Osteoblast (primary cell): ENCODE results near the gene OPN1SW. TPM values are rescaled to one million over a fixed set of nuclear protein-coding genes. Genes with fewer than 3 reads are reported as not detected.

Source experiments
- DNase-seq: peaks from one replicate; pipeline ENCODE4 v3.0.0; 2011; ENCODE audit warnings: low spot score, mixed read lengths; ENCODE audit not compliant: insufficient read length; ENCODE audit errors: missing footprints
- H2AFZ ChIP-seq: 2 replicates; pipeline ENCODE4 v1.6.0; 2011; ENCODE audit warnings: mild to moderate bottlenecking, low read length
- H3K27ac ChIP-seq: 2 replicates; pipeline ENCODE4 v1.5.1; 2011; ENCODE audit warnings: mild to moderate bottlenecking, low read depth, low read length, moderate library complexity
- H3K27me3 ChIP-seq: 2 replicates; pipeline ENCODE4 v1.6.0; 2012; ENCODE audit warnings: mild to moderate bottlenecking, control low read depth, inconsistent platforms, low read length, moderate library complexity; ENCODE audit not compliant: insufficient read depth
- H3K36me3 ChIP-seq: 2 replicates; pipeline ENCODE4 v1.5.1; 2011; ENCODE audit warnings: mild to moderate bottlenecking, low read length, control low read depth, moderate library complexity; ENCODE audit not compliant: insufficient read depth
- H3K4me1 ChIP-seq: 2 replicates; pipeline ENCODE4 v1.5.1; 2011; ENCODE audit warnings: mild to moderate bottlenecking, low read length, control low read depth, moderate library complexity; ENCODE audit not compliant: insufficient read depth
- H3K4me2 ChIP-seq: 2 replicates; pipeline ENCODE4 v1.6.0; 2011; ENCODE audit warnings: mild to moderate bottlenecking, low read length; ENCODE audit not compliant: insufficient read depth
- H3K4me3 ChIP-seq: fragments of 200-600 bp; sonication (generic); 3 replicates; pipeline ENCODE4 v1.5.1; 2012; ENCODE audit warnings: mild to moderate bottlenecking, low read length, inconsistent platforms; ENCODE audit not compliant: insufficient read depth
- H3K79me2 ChIP-seq: 2 replicates; pipeline ENCODE4 v1.6.0; 2012; ENCODE audit warnings: mild to moderate bottlenecking, low read length, control low read depth, inconsistent platforms; ENCODE audit not compliant: insufficient read depth
- H3K9me3 ChIP-seq: 2 replicates; pipeline ENCODE4 v1.5.1; 2011; ENCODE audit warnings: low read depth, low read length, control low read depth
- H4K20me1 ChIP-seq: 2 replicates; pipeline ENCODE4 v1.6.0; 2012; ENCODE audit warnings: mild to moderate bottlenecking, low read length, control low read depth; ENCODE audit not compliant: insufficient read depth
- total RNA-seq: library from RNA; depleted of rRNA; stranded (reverse); fragments of >200 nt; gene quantifications from 2 replicates; pipeline ENCODE4 v1.2.3, GENCODE V29; 2012
- TF ChIP-seq, protein P1 (sequence below): IDR thresholded peaks from 2 replicates; pipeline ENCODE4 v1.5.1; 2011; ENCODE audit warnings: mild to moderate bottlenecking, low read depth, low read length, moderate library complexity; ENCODE audit errors: extremely low read depth

OPN1SW gene
- total RNA-seq, 1 donor: not detected

DNA sequence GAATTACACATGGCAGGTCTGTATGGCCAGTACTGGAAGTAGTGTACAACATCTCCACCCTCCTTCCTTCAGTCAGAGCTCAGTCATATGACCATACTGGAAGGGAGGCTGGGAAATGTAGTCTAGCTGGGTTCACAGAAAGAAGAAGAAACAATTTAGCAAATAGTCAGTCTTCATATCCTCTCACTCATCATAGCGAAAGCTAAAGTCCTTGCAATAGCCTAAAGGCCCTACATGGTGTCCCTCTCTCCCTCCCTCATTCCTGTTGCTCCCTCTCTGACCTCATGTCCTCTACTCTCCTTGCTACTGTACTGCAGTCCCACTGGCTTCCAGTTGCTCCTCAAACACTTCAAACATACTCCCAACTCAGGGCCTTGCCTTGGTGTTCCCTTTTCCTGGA, 40.7 kb downstream of the OPN1SW start:
- no peak overlapping the region for H3K4me2 ChIP-seq
- no peaks in the 10 kb centered on the region for H3K27me3 ChIP-seq
- no peaks in the 10 kb centered on the region for H3K9me3 ChIP-seq
- TF ChIP-seq, protein P1, sequence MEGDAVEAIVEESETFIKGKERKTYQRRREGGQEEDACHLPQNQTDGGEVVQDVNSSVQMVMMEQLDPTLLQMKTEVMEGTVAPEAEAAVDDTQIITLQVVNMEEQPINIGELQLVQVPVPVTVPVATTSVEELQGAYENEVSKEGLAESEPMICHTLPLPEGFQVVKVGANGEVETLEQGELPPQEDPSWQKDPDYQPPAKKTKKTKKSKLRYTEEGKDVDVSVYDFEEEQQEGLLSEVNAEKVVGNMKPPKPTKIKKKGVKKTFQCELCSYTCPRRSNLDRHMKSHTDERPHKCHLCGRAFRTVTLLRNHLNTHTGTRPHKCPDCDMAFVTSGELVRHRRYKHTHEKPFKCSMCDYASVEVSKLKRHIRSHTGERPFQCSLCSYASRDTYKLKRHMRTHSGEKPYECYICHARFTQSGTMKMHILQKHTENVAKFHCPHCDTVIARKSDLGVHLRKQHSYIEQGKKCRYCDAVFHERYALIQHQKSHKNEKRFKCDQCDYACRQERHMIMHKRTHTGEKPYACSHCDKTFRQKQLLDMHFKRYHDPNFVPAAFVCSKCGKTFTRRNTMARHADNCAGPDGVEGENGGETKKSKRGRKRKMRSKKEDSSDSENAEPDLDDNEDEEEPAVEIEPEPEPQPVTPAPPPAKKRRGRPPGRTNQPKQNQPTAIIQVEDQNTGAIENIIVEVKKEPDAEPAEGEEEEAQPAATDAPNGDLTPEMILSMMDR: no peak
- H3K4me3 ChIP-seq: no peak overlapping the region
- peaks cover 16% of the 10 kb centered on the region for H3K4me1 ChIP-seq
- H4K20me1 ChIP-seq: peaks cover 6% of the 10 kb centered on the region
- H2AFZ ChIP-seq: no peak overlapping the region
- H3K27ac ChIP-seq: no peak overlapping the region
- H3K79me2 ChIP-seq: peaks cover 8% of the 10 kb centered on the region
- no peak for DNase-seq
- no peaks in the 10 kb centered on the region for H3K36me3 ChIP-seq

DNA sequence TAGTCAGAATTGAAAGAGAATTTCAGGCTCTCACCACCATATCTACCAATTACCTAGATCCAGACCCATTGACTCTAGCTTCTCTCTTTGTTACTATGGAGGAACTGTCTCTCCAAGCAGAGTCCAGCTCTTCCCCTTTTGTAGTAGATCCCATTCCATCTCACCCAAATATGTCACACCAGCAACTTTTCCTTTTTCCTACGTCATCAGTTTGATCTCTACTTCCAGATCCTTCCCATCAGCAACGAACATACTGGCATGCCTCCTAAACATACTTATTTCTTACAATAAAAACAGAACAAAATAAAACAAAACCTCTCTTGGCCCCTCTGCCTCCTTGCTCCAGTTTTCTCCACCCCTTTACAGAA, 42.3 kb downstream of the OPN1SW start:
- TF ChIP-seq, protein P1: no peak

DNA sequence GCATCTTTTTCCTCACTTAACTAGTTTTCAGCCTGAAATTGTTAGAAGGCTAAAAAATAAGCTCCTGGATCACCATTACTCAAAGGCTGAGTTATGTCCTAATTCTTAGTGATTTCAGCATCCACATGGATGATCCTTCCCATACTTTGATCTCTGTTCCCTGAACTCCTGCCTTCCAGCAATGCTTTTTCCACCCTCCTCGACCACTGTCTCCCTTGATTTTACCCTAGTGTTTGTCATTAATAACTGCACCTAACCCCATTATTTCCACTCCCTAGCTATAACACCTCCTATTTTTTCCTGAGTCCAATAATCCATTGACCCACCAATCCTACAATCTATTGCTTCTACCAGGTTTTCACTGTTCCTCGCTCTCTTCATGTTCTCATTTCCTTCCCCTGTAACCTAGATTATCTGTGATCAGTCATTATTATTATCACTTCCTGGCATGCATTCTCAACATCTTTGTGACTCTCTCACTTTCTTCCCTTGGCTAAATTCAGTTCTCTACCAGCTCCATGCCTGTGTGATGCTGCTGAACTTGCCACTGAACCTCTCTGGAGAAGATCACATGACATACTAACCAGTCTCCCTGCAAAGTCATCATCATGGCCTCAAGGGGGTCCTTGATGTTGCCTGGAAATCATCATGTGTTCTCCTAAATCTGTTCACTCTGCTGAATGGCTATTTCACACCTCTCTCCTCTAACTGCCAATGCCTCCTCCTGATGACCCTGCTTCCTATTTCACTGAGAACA, 42.9 kb downstream of the OPN1SW start:
- Histone ChIP-seq H3K36me3 (no peaks in the 10 kb centered on the region), H3K9me3 (no peaks in the 10 kb centered on the region), H2AFZ (no peak overlapping the region), H3K27me3 (no peaks in the 10 kb centered on the region), H3K4me2 (no peak overlapping the region), H3K79me2 (no peaks in the 10 kb centered on the region), H3K4me3 (no peak overlapping the region), H3K27ac (no peak overlapping the region), H4K20me1 (no peaks in the 10 kb centered on the region), H3K4me1 (peaks cover 10% of the 10 kb centered on the region)
- DNase-seq: no peak
- TF ChIP-seq, protein P1: no peak

More for the DNA sequence above, 42.3 kb downstream of the OPN1SW start:
- Histone ChIP-seq H4K20me1 (no peaks in the 10 kb centered on the region), H3K4me1 (peaks cover 15% of the 10 kb centered on the region), H3K79me2 (no peaks in the 10 kb centered on the region), H3K4me2 (no peak overlapping the region), H3K27ac (no peak overlapping the region), H3K36me3 (no peaks in the 10 kb centered on the region), H3K27me3 (no peaks in the 10 kb centered on the region), H3K9me3 (no peaks in the 10 kb centered on the region), H3K4me3 (no peak overlapping the region), H2AFZ (no peak overlapping the region)
- DNase-seq: no peak

DNA sequence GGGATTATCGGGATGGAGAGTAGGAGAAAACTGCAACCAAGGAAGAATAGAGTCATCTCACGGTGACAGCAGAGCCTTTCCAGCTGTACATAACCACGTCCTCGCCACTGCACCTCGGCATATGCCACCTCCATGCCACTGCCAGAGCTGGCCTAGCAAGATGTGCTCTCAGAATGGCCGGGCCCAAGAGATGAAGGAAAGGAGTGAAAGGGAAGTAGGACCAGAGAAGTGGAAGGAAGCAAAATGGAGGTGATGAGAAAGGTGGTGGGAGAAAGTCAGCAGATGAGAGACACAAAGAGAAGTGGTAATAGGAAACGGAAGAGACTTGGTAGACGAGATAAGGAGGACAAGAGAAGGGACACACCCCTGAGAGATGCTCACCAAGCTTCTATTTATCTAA, 44.4 kb downstream of the OPN1SW start:
- no peaks in the 10 kb centered on the region for H4K20me1 ChIP-seq
- H3K9me3 ChIP-seq: no peaks in the 10 kb centered on the region
- H3K4me1 ChIP-seq: peaks cover 5% of the 10 kb centered on the region
- H2AFZ ChIP-seq: no peak overlapping the region
- H3K36me3 ChIP-seq: no peaks in the 10 kb centered on the region
- no peaks in the 10 kb centered on the region for H3K79me2 ChIP-seq
- DNase-seq: no peak
- H3K4me2 ChIP-seq: no peak overlapping the region
- TF ChIP-seq, protein P1: no peak
- no peak overlapping the region for H3K27ac ChIP-seq
- H3K4me3 ChIP-seq: no peak overlapping the region
- H3K27me3 ChIP-seq: peaks cover 3% of the 10 kb centered on the region
